Hepatocyte (in vitro differentiated cells): ENCODE data around the gene SEC63.

Experiments
- CTCF ChIP-seq: fragments of 200-600 bp; sonication (generic); IDR thresholded peaks from 2 replicates; pipeline ENCODE4 v1.5.1; 2016; ENCODE audit warnings: antibody characterized with exemption, mild to moderate bottlenecking; ENCODE audit not compliant: poor library complexity
- EZH2 ChIP-seq: fragments of 200-600 bp; sonication (generic); IDR thresholded peaks from 2 replicates; pipeline ENCODE4 v1.6.1; 2016; ENCODE audit warnings: antibody characterized with exemption, mild to moderate bottlenecking, borderline replicate concordance
- EZH2phosphoT487 ChIP-seq: fragments of 200-600 bp; sonication (generic); IDR thresholded peaks from one replicate; pipeline ENCODE4 v1.6.1; 2018; ENCODE audit warnings: antibody characterized with exemption, mild to moderate bottlenecking, low read depth, moderate library complexity; ENCODE audit not compliant: unreplicated experiment, severe bottlenecking

- TF ChIP-seq CTCF (no peak), EZH2phosphoT487 (no peak), EZH2 (no peak)
Measured at GRCh38 chr6:107871976-107872375, 86.0 kb downstream of the SEC63 start.
